ENCODE data around the gene KIF11. TPM values are rescaled to one million over a fixed set of nuclear protein-coding genes. Genes with fewer than 3 reads are reported as not detected.
"Not testable (repeated sequence)": the region's sequence is repeated elsewhere in the genome, so short reads cannot be mapped to it uniquely, and the experiment has no call there.

The KIF11 gene
- total RNA-seq, 6 donors from 2014 or later: under 0.01 to 2.4 (median 1.6) TPM

GRCh38 chr10:92567952-92568600, 24.9 kb upstream of the KIF11 start:
- no peak for TF ChIP-seq POLR2A (IDR thresholded peaks at IDR 0.05)
- no peak for TF ChIP-seq POLR2AphosphoS5 (IDR thresholded peaks at IDR 0.05)
- TF ChIP-seq CTCF (IDR thresholded peaks at IDR 0.05): no peak
- TF ChIP-seq EP300 (IDR thresholded peaks at IDR 0.05): no peak
- Histone ChIP-seq H3K9me3 (no peaks in the 10 kb centered on the region), H3K4me3 (no peak overlapping the region), H3K4me1 (peaks cover 11 to 24% (median 18%) of the 10 kb centered on the region in 4 donors), H3K36me3 (peaks cover 0 to 4% (median 0%) of the 10 kb centered on the region in 4 donors), H3K27ac (no peak overlapping the region), H3K27me3 (no peaks in the 10 kb centered on the region)
- DNase-seq: no peak
- WGBS, 2 donors: 81 to 88% methylated on average over 4 of the region's 4 CpGs
- ATAC-seq (ENCODE audit: low FRiP score in 2 of 2): no peak

DNA sequence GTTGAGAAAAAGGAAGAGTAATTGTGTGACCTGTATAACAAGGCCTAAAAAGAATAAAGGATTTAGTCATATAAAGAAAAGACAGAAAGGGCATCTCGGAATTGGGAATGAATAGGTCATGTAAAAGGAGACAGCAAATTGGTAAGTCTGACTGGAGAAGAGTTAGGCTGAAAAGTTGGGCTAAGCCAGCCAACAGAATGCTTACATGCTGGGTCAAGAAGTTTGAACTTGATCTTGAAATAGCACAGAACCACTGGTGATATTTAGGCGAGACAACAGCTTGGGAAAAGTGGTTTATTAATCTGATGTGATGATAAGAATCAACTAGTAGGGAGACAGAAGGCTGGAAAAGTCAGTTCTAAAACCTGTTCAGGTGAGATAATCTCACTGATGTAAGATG, 23.9 kb upstream of the KIF11 start:
- TF ChIP-seq CTCF (IDR thresholded peaks at IDR 0.05) (no peak), POLR2AphosphoS5 (IDR thresholded peaks at IDR 0.05) (no peak)
- H3K27me3 ChIP-seq: no peaks in the 10 kb centered on the region
- 64 to 77% methylated on average over 2 of the region's 2 CpGs for WGBS, 2 donors

DNA sequence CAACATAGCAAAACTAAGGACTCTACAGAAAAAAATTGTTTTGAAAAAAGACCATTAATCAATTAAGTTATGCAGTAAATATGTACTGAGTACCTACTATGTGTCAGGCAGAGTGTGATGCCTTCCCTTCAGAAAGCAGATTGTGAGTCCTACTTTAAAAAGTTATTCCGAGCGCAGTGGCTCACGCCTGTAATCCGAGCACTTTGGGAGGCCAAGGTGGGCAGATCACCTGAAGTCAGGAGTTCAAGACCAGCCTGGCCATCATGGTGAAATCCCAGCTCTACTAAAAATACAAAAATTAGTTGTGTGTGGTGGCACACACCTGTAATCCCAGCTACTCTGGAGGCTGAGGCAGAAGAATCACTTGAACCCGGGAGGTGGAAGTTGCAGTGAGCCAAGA, 23.3 kb upstream of the KIF11 start:
- not testable (repeated sequence) for H3K4me3 ChIP-seq; H3K27ac ChIP-seq; H3K27me3 ChIP-seq; H3K36me3 ChIP-seq; H3K9me3 ChIP-seq; ATAC-seq (ENCODE audit: low FRiP score in 2 of 2); DNase-seq
- H3K4me1 ChIP-seq: peaks cover 13 to 25% (median 20%) of the 10 kb centered on the region in 4 donors
- WGBS, 2 donors: 95 to 96% methylated on average over 5 of the region's 5 CpGs

More for the DNA sequence above, 23.9 kb upstream of the KIF11 start:
- DNase-seq (no peak), ATAC-seq (ENCODE audit: low FRiP score in 2 of 2) (no peak)
- H3K27ac ChIP-seq: no peak overlapping the region
- H3K4me1 ChIP-seq: peaks cover 11 to 24% (median 18%) of the 10 kb centered on the region in 4 donors
- H3K36me3 ChIP-seq: peaks cover 0 to 4% (median 0%) of the 10 kb centered on the region in 4 donors
- no peak overlapping the region for H3K4me3 ChIP-seq
- no peaks in the 10 kb centered on the region for H3K9me3 ChIP-seq

GRCh38 chr10:92571649-92572048, 21.3 kb upstream of the KIF11 start:
- H3K27me3 ChIP-seq: no peaks in the 10 kb centered on the region
- DNase-seq (no peak), ATAC-seq (ENCODE audit: low FRiP score in 2 of 2) (no peak)
- TF ChIP-seq POLR2A (IDR thresholded peaks at IDR 0.05) (no peak), EP300 (IDR thresholded peaks at IDR 0.05) (no peak), POLR2AphosphoS5 (IDR thresholded peaks at IDR 0.05) (no peak), CTCF (IDR thresholded peaks at IDR 0.05) (no peak)
- H3K36me3 ChIP-seq: peaks cover 0 to 4% (median 0%) of the 10 kb centered on the region in 4 donors
- 63 to 67% methylated on average over 2 of the region's 2 CpGs for WGBS, 2 donors
- H3K9me3 ChIP-seq: no peaks in the 10 kb centered on the region
- H3K4me1 ChIP-seq: peaks cover 16 to 29% (median 24%) of the 10 kb centered on the region in 4 donors
- peak overlapping the region in 1 of 4 donors; percentile 72 for H3K4me3 ChIP-seq
- H3K27ac ChIP-seq: no peak overlapping the region

GRCh38 chr10:92572362-92573090, 20.4 kb upstream of the KIF11 start:
- Histone ChIP-seq H3K4me1 (peaks cover 16 to 28% (median 24%) of the 10 kb centered on the region in 4 donors), H3K36me3 (peaks cover 0 to 4% (median 0%) of the 10 kb centered on the region in 4 donors), H3K4me3 (peak overlapping the region; percentile 72 to 83 (median 80)), H3K27me3 (no peaks in the 10 kb centered on the region), H3K27ac (peak overlapping the region in 3 of 4 donors; percentile 91 to 97 (median 95)), H3K9me3 (no peaks in the 10 kb centered on the region)
- DNase-seq: no peak
- 75% methylated on average over 8 of the region's 8 CpGs for WGBS, 2 donors
- TF ChIP-seq POLR2A (IDR thresholded peaks at IDR 0.05) (no peak), CTCF (IDR thresholded peaks at IDR 0.05) (no peak), EP300 (IDR thresholded peaks at IDR 0.05) (no peak), POLR2AphosphoS5 (IDR thresholded peaks at IDR 0.05) (no peak)
- no peak for ATAC-seq (ENCODE audit: low FRiP score in 2 of 2)

All from upper lobe of left lung (tissue), 6 donors.